Kidney capillary endothelial cell (primary cell): ENCODE measurements around the gene SDHAF1.
"Not testable (repeated sequence)": the region's sequence is repeated elsewhere in the genome, so short reads cannot be mapped to it uniquely, and the experiment has no call there.

Source experiments
- DNase-seq: peaks from one replicate; pipeline ENCODE4 v3.0.0-alpha.2; 2018; ENCODE audit warnings: low spot score

The SDHAF1 gene

DNA sequence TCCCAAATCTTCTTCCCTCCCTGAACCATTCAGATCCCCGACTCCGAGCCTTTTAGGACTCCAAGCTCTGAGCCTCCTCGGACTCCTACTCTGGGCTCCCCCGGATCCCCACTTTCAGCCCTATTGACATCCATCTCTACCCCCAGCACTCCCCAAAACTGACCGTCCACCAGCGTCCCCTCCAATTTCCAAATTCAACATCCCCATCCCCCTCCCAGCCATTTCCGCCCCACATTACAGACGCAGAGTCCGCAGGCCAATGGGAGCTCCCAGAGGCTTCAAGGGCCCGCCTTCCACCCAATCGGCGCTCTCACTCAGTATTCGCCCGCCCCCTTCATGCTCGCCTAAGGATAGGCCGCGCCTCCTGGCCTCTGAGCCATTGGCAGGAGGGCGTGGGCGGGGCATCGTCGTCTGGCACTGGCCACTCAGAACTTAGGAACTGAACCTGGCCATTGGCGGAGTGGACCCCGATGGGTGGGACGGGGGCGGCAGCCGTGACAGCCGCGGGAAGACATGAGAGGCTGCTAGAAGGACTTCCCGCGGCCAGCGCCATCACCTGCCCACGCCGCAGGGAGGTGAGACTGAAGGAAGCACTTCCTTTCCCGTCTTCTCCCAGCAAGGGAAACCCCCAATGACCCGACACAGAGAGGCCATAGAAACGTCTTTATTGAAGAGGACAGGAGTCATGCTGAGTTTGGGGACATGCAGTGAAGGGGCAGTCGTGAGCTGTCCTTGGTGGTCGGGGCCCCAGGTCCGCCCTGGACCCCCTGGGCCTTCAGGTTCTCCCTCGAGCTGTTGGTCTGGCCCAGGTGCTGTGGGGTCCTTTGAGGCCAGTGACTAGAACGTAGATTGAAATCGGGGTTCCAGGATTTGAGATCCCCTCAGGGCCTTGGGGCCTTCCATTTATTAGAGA, 19.3 kb downstream of the SDHAF1 start, which contains the start of gene ALKBH6:
ALKBH6 (minus strand) TSS at position 202 of the 913 bp plus-strand sequence. CDS start 816 bp downstream, outside the sequence.
- DNase-seq: peak; percentile 98

GRCh38 chr19:36019061-36019670, 24.2 kb downstream of the SDHAF1 start:
- no peak for DNase-seq

GRCh38 chr19:36023432-36023831, 28.4 kb downstream of the SDHAF1 start:
- no peak for DNase-seq

DNA sequence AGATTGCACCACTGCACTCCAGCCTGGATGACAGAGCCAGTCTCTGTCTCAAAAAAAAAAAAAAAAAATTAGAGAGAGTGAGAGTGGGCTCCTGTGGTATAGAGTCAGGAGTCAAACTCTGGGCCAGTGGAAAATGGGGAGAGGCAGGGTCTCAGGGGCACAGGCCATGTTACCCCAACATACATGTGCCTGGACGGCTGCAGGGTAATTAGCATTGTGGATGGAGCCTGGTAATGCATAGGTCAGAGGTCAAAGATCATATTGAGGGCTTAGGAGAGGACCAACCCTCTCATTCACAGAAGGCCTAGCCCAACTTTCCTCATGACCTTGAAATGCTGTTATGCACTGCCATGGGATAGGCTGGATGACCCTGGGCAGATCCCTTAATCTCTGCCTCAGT, 30.6 kb downstream of the SDHAF1 start:
- DNase-seq: no peak

DNA sequence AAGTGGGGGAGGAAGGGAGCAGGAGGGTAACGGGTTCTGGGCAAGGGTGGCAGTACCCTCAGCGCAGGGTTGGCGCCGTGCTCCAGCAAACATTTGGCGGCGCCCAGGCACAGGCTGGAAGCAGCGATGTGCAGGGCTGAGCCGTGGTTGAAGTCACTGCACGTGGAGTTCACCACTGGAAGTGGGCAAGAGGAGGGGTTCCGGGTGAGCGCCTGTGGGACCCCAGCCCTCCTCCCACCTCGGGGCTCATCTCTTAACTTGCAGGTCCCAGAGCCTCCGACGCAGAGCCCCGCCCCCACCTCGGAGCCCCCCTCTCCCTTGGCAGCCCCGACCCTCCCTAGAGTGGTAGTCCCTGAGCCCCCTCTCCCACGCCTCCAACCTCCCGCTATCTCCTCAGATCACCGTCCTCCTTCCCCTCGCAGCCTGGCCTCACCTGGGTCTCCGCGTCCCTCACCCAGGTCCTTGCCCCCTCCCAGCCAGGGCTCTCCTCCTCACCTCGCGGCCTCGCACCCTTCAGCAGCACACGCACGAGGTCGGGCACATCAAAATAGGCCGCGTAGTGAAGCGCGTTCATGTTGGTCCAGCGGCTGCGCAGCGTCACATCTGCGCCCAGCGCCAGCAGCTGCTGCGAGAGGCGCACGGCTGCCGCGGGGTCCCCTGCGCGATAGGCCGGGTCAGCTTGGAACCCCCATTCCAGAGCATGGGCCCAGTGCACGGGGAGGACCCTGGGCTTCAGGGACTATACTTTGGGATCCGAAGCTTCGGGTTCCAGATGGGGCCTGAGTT, 31.3 kb downstream of the SDHAF1 start:
- no peak for DNase-seq

- DNase-seq: no peak
Observed at GRCh38 chr19:36027696-36028095, 32.7 kb downstream of the SDHAF1 start.

- DNase-seq: no peak
Observed at GRCh38 chr19:36028313-36029041, 33.5 kb downstream of the SDHAF1 start.

- DNase-seq: no peak
Observed at GRCh38 chr19:36030264-36031148, 35.5 kb downstream of the SDHAF1 start.

GRCh38 chr19:36031308-36031707, 36.3 kb downstream of the SDHAF1 start:
- no peak for DNase-seq

GRCh38 chr19:36032251-36033104, 37.5 kb downstream of the SDHAF1 start, which contains the start of gene CLIP3:
Gene CLIP3 (minus strand): TSS chr19:36032873. CDS start chr19:36032357, 516 bp downstream.
- DNase-seq: peak; percentile 30

GRCh38 chr19:36040495-36040894, 45.5 kb downstream of the SDHAF1 start:
- no peak for DNase-seq

DNA sequence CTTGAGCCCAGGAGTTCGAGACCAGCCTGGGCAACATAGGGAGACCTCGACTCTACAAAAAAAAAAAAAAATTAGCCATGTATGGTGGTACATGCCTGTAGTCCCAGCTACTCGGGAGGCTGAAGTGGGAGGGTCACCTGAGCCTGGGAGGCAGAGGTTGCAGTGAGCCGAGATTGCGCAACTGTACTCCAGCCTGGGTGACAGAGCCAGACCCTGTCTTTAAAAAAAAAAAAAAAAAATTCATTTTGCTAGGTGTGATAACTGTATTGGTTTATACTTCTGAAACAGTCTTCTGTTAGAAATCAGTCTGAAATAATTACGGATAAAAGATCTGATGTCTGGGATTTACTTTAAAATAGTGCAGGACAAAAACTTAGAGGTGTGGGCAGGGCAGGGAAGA, 46.1 kb downstream of the SDHAF1 start:
- DNase-seq: not testable (repeated sequence)

GRCh38 chr19:36041831-36042230, 46.8 kb downstream of the SDHAF1 start:
- DNase-seq: no peak

DNA sequence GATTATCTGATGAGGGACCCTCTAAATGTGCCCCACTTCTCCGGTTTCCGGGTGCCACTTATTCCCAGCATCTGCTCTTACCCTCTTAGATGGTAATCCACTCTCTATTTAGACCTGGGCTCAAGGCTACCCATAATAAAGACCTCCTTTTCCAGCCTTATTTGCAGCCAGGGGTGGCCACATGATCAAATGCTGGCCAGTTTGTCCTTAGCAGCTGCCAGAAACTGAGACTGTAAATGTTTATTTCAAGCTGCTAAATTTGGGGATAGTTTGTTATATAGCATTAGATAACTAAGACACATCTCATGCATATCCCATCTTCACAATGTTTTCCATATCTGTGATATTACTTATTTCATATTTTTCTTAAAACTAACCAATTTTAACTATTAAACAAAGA, 49.0 kb downstream of the SDHAF1 start:
- DNase-seq: no peak
